ENCODE results near the gene KCTD8. TPM values are rescaled to one million over a fixed set of nuclear protein-coding genes. Genes with fewer than 3 reads are reported as not detected.

The KCTD8 gene
- total RNA-seq, 4 donors from 2014 or later, result 0.63 to 1.5 (median 1.1) TPM; not detected in 1

- DNase-seq (ENCODE audit: low spot score in 2 of 2), result no peak
- Histone ChIP-seq H3K4me1 (peaks cover 0 to 33% (median 7%) of the 10 kb centered on the region in 4 donors), H3K27me3 (peaks cover 0 to 63% of the 10 kb centered on the region in 2 donors), H3K36me3 (no peaks in the 10 kb centered on the region), H3K4me3 (no peak overlapping the region), H3K27ac (no peak overlapping the region), H3K9me3 (no peaks in the 10 kb centered on the region)
- WGBS, 2 donors, result 4 to 5% methylated on average over 4 of the region's 4 CpGs
- no peak for TF ChIP-seq POLR2A (IDR thresholded peaks at IDR 0.05)
- TF ChIP-seq EP300 (IDR thresholded peaks at IDR 0.05), result no peak
- no peak for TF ChIP-seq CTCF (IDR thresholded peaks at IDR 0.05)
These were observed 2.4 kb downstream of the KCTD8 start for GRCh38 chr4:44446191-44446590.

GRCh38 chr4:44438687-44439086 lies 9.9 kb downstream of the KCTD8 start:
- H3K4me1 ChIP-seq, result no peaks in the 10 kb centered on the region
- H3K4me3 ChIP-seq, result no peak overlapping the region
- H3K27me3 ChIP-seq, result no peaks in the 10 kb centered on the region
- H3K36me3 ChIP-seq, result no peaks in the 10 kb centered on the region
- H3K9me3 ChIP-seq, result no peaks in the 10 kb centered on the region
- TF ChIP-seq CTCF (IDR thresholded peaks at IDR 0.05), result no peak
- no peak for TF ChIP-seq EP300 (IDR thresholded peaks at IDR 0.05)
- TF ChIP-seq POLR2A (IDR thresholded peaks at IDR 0.05), result no peak
- no peak overlapping the region for H3K27ac ChIP-seq
- no peak for DNase-seq (ENCODE audit: low spot score in 2 of 2)

- H3K4me3 ChIP-seq, result no peak overlapping the region
- no peaks in the 10 kb centered on the region for H3K27me3 ChIP-seq
- no peaks in the 10 kb centered on the region for H3K9me3 ChIP-seq
- 81 to 84% methylated on average over 2 of the region's 2 CpGs for WGBS, 2 donors
- DNase-seq (ENCODE audit: low spot score in 2 of 2), result no peak
- no peak overlapping the region for H3K27ac ChIP-seq
- no peaks in the 10 kb centered on the region for H3K4me1 ChIP-seq
- TF ChIP-seq POLR2A (IDR thresholded peaks at IDR 0.05), result no peak
- TF ChIP-seq CTCF (IDR thresholded peaks at IDR 0.05), result no peak
- TF ChIP-seq EP300 (IDR thresholded peaks at IDR 0.05), result no peak
- H3K36me3 ChIP-seq, result no peaks in the 10 kb centered on the region
These were observed 14.4 kb downstream of the KCTD8 start for GRCh38 chr4:44434247-44434646.

- H3K9me3 ChIP-seq, result no peaks in the 10 kb centered on the region
- no peaks in the 10 kb centered on the region for H3K27me3 ChIP-seq
- DNase-seq (ENCODE audit: low spot score in 2 of 2), result no peak
- whole genome bisulfite sequencing, 2 donors, result 26 to 41% methylated on average over 2 of the region's 2 CpGs
- no peaks in the 10 kb centered on the region for H3K4me1 ChIP-seq
- no peaks in the 10 kb centered on the region for H3K36me3 ChIP-seq
- H3K27ac ChIP-seq, result no peak overlapping the region
- TF ChIP-seq POLR2A (IDR thresholded peaks at IDR 0.05), result no peak
- no peak for TF ChIP-seq EP300 (IDR thresholded peaks at IDR 0.05)
- no peak for TF ChIP-seq CTCF (IDR thresholded peaks at IDR 0.05)
- H3K4me3 ChIP-seq, result no peak overlapping the region
These were observed 22.9 kb downstream of the KCTD8 start for GRCh38 chr4:44425614-44426208.

GRCh38 chr4:44422912-44423311 lies 25.7 kb downstream of the KCTD8 start:
- H3K4me3 ChIP-seq, result no peak overlapping the region
- H3K9me3 ChIP-seq, result no peaks in the 10 kb centered on the region
- H3K36me3 ChIP-seq, result no peaks in the 10 kb centered on the region
- no peak for DNase-seq (ENCODE audit: low spot score in 2 of 2)
- no peak overlapping the region for H3K27ac ChIP-seq
- no peak for TF ChIP-seq CTCF (IDR thresholded peaks at IDR 0.05)
- no peak for TF ChIP-seq POLR2A (IDR thresholded peaks at IDR 0.05)
- no peak for TF ChIP-seq EP300 (IDR thresholded peaks at IDR 0.05)
- no peaks in the 10 kb centered on the region for H3K4me1 ChIP-seq
- H3K27me3 ChIP-seq, result no peaks in the 10 kb centered on the region
- WGBS, 2 donors, result 60 to 64% methylated on average over 1 of the region's 1 CpG

Measured in tibial nerve (tissue), 4 donors.